ENCODE measurements around the gene TRIM66. TPM values are rescaled to one million over a fixed set of nuclear protein-coding genes. Genes with fewer than 3 reads are reported as not detected.

The TRIM66 gene
- total and polyA plus RNA-seq, 2 donors (not counting 1 experiment from before 2014, with no cell fraction given) = 3.9 to 13.7 TPM

DNA sequence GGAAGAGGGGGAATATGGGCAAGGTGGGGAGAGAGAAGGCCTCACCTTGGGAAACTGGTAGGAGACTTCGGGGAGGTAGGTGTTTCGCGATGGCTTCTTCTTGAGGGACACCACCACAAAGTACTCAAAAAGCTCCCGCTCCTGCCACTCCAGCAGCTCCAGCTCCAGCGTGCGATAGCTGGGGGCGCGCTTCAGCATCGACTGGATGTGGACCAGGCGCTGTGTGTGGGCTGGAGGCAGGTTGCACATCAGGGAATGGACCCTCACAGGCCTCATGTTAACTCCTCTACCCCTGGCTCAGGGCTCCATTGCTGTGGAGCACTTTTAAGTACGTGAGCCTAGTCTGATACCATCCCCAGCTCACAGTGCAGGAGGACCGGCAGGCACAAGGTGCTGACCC lies 30.0 kb upstream of the TRIM66 start:
- H3K79me2 ChIP-seq (ENCODE audit: control insufficient read depth, insufficient read depth, low read length) = no peaks in the 10 kb centered on the region
- H3K4me1 ChIP-seq (ENCODE audit: control insufficient read depth, extremely low read depth, insufficient read depth, low read length) = peaks cover 16% of the 10 kb centered on the region
- no peaks in the 10 kb centered on the region for H4K20me1 ChIP-seq (ENCODE audit: control insufficient read depth, extremely low read depth, insufficient read depth, low read length)
- no peak overlapping the region for H3K27ac ChIP-seq (ENCODE audit: insufficient read depth, low read length)
- peaks cover 16% of the 10 kb centered on the region for H3K36me3 ChIP-seq (ENCODE audit: control insufficient read depth, insufficient read depth, low read length)
- no peak overlapping the region for H3K4me3 ChIP-seq (replicated peaks in 1 of 4; ENCODE audit: control extremely low read depth in 1 of 4, insufficient read depth in 1 of 4, low read depth in 3 of 4, low read length in 4 of 4)
- H2AFZ ChIP-seq (ENCODE audit: low read length) = no peak overlapping the region
- no peak for TF ChIP-seq EZH2 (IDR thresholded peaks at IDR 0.05; ENCODE audit: low read length, missing control alignments)
- TF ChIP-seq, protein P1, sequence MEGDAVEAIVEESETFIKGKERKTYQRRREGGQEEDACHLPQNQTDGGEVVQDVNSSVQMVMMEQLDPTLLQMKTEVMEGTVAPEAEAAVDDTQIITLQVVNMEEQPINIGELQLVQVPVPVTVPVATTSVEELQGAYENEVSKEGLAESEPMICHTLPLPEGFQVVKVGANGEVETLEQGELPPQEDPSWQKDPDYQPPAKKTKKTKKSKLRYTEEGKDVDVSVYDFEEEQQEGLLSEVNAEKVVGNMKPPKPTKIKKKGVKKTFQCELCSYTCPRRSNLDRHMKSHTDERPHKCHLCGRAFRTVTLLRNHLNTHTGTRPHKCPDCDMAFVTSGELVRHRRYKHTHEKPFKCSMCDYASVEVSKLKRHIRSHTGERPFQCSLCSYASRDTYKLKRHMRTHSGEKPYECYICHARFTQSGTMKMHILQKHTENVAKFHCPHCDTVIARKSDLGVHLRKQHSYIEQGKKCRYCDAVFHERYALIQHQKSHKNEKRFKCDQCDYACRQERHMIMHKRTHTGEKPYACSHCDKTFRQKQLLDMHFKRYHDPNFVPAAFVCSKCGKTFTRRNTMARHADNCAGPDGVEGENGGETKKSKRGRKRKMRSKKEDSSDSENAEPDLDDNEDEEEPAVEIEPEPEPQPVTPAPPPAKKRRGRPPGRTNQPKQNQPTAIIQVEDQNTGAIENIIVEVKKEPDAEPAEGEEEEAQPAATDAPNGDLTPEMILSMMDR (conservative IDR thresholded peaks at IDR 0.05 in 1 of 2, IDR thresholded peaks at IDR 0.05 in 1 of 2; ENCODE audit: low read depth in 1 of 2, low read length in 2 of 2) = no peak
- no peak overlapping the region for H3K4me2 ChIP-seq (ENCODE audit: extremely low read depth, insufficient read depth, low read length)
- H3K9ac ChIP-seq (ENCODE audit: insufficient read depth, low read length) = no peak overlapping the region
- H3K27me3 ChIP-seq (ENCODE audit: control insufficient read depth, insufficient read depth, low read length) = no peaks in the 10 kb centered on the region
- no peak for DNase-seq (ENCODE audit: low read depth in 2 of 2)
- H3K9me3 ChIP-seq (ENCODE audit: control insufficient read depth, insufficient read depth, low read depth, low read length) = no peaks in the 10 kb centered on the region

DNA sequence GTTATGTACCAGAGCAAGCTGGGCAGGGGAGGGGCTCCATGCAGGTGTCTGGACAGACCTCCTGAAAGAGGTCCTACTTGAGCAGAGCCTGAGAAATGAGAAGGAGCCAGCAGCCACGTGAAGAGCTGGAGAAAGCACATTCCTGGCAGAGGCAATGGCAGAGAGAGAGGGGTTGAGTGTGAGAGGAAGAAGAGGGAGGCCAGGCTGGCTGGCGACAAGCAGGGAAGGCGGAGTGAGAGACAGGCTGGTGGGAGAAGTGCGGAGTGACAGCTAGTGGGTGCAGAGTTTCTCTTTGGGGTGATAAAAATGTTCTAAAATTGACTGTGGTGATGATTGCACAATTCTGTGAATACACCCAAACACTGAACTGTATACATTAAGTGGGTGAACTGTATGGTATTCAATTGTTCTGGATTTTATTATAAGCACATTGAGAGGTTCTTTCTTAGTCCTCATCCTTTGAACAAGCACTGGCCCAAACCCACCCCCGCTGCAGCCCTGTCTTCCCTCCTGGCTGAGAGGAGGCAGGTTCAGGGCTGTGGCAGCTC lies 29.5 kb upstream of the TRIM66 start:
- Histone ChIP-seq H3K79me2 (ENCODE audit: control insufficient read depth, insufficient read depth, low read length) (no peaks in the 10 kb centered on the region), H4K20me1 (ENCODE audit: control insufficient read depth, extremely low read depth, insufficient read depth, low read length) (no peaks in the 10 kb centered on the region), H3K36me3 (ENCODE audit: control insufficient read depth, insufficient read depth, low read length) (peaks cover 18% of the 10 kb centered on the region), H3K9me3 (ENCODE audit: control insufficient read depth, insufficient read depth, low read depth, low read length) (no peaks in the 10 kb centered on the region), H3K4me3 (replicated peaks in 1 of 4; ENCODE audit: control extremely low read depth in 1 of 4, insufficient read depth in 1 of 4, low read depth in 3 of 4, low read length in 4 of 4) (no peak overlapping the region), H3K4me2 (ENCODE audit: extremely low read depth, insufficient read depth, low read length) (no peak overlapping the region), H3K9ac (ENCODE audit: insufficient read depth, low read length) (no peak overlapping the region), H2AFZ (ENCODE audit: low read length) (no peak overlapping the region), H3K27me3 (ENCODE audit: control insufficient read depth, insufficient read depth, low read length) (no peaks in the 10 kb centered on the region), H3K4me1 (ENCODE audit: control insufficient read depth, extremely low read depth, insufficient read depth, low read length) (peaks cover 11% of the 10 kb centered on the region), H3K27ac (ENCODE audit: insufficient read depth, low read length) (no peak overlapping the region)
- TF ChIP-seq EZH2 (IDR thresholded peaks at IDR 0.05; ENCODE audit: low read length, missing control alignments) = no peak
- TF ChIP-seq, protein P1 (conservative IDR thresholded peaks at IDR 0.05 in 1 of 2, IDR thresholded peaks at IDR 0.05 in 1 of 2; ENCODE audit: low read depth in 1 of 2, low read length in 2 of 2) = no peak
- no peak for DNase-seq (ENCODE audit: low read depth in 2 of 2)

DNA sequence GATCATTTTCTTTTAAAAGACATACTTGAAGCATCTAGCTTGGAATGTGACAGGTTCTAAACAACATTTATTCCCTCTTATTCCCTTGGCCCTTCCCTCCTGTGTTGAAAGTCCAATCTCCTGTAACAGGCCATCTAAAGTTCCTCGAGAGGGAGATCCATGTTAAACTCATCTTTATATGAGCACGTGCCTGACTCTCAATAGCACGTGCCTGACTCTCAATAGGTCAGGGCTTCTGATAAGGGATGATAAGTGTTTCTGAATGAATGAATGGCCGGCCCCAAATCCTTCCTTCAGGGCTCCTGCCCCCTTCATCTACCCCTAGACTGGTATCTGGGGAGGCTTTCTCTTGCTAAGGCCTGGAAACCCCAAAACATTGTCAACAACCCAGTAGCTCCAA lies 27.3 kb upstream of the TRIM66 start:
- H3K36me3 ChIP-seq (ENCODE audit: control insufficient read depth, insufficient read depth, low read length) = peaks cover 21% of the 10 kb centered on the region
- H3K9ac ChIP-seq (ENCODE audit: insufficient read depth, low read length) = no peak overlapping the region
- H2AFZ ChIP-seq (ENCODE audit: low read length) = no peak overlapping the region
- no peak overlapping the region for H3K4me3 ChIP-seq (replicated peaks in 1 of 4; ENCODE audit: control extremely low read depth in 1 of 4, insufficient read depth in 1 of 4, low read depth in 3 of 4, low read length in 4 of 4)
- H3K27me3 ChIP-seq (ENCODE audit: control insufficient read depth, insufficient read depth, low read length) = no peaks in the 10 kb centered on the region
- no peak overlapping the region for H3K4me2 ChIP-seq (ENCODE audit: extremely low read depth, insufficient read depth, low read length)
- peaks cover 4% of the 10 kb centered on the region for H3K4me1 ChIP-seq (ENCODE audit: control insufficient read depth, extremely low read depth, insufficient read depth, low read length)
- no peaks in the 10 kb centered on the region for H3K9me3 ChIP-seq (ENCODE audit: control insufficient read depth, insufficient read depth, low read depth, low read length)
- no peaks in the 10 kb centered on the region for H4K20me1 ChIP-seq (ENCODE audit: control insufficient read depth, extremely low read depth, insufficient read depth, low read length)
- no peak for DNase-seq (ENCODE audit: low read depth in 2 of 2)
- TF ChIP-seq EZH2 (IDR thresholded peaks at IDR 0.05; ENCODE audit: low read length, missing control alignments) = no peak
- TF ChIP-seq, protein P1 (conservative IDR thresholded peaks at IDR 0.05 in 1 of 2, IDR thresholded peaks at IDR 0.05 in 1 of 2; ENCODE audit: low read depth in 1 of 2, low read length in 2 of 2) = no peak
- H3K79me2 ChIP-seq (ENCODE audit: control insufficient read depth, insufficient read depth, low read length) = no peaks in the 10 kb centered on the region
- H3K27ac ChIP-seq (ENCODE audit: insufficient read depth, low read length) = peak overlapping the region; percentile 67

Data from fibroblast of lung (primary cell).